Stimulated activated CD4-positive, alpha-beta T cell treated with anti-CD3 and anti-CD28 coated beads, Interleukin-1b, Interleukin-23, amount 100 ng/mL, for 48 hours (primary cell): ENCODE data around the gene C1GALT1.

Experiments used
- DNase-seq: peaks from one replicate; pipeline ENCODE4 v3.0.0-alpha.2; 2020

C1GALT1 gene

GRCh38 chr7:7290429-7291122, 108.2 kb downstream of the C1GALT1 start:
- no peak for DNase-seq

GRCh38 chr7:7292085-7292484, 109.7 kb downstream of the C1GALT1 start:
- DNase-seq = no peak

GRCh38 chr7:7292608-7293007, 110.3 kb downstream of the C1GALT1 start:
- no peak for DNase-seq

GRCh38 chr7:7293092-7293491, 110.7 kb downstream of the C1GALT1 start:
- DNase-seq = no peak

- no peak for DNase-seq
Observed at GRCh38 chr7:7294911-7295310, 112.6 kb downstream of the C1GALT1 start.
